Mucosa of rectum (tissue), 2 donors: ENCODE measurements around the gene WFS1.

Experiments used
- H3K27ac ChIP-seq, 2 donors: one replicate each; pipeline ENCODE4 v1.7.0; 2013; ENCODE audit warnings: inconsistent platforms in 2 of 2, low read depth in 2 of 2, low read length in 2 of 2
- H3K27me3 ChIP-seq, 2 donors: one replicate each; pipeline ENCODE4 v1.7.0; 2013; ENCODE audit warnings: low read length in 2 of 2; ENCODE audit not compliant: control insufficient read depth in 2 of 2, insufficient read depth in 2 of 2
- H3K36me3 ChIP-seq, 2 donors: one replicate each; pipeline ENCODE4 v1.7.0; 2013; ENCODE audit warnings: low read length in 2 of 2; ENCODE audit not compliant: control insufficient read depth in 2 of 2, insufficient read depth in 2 of 2
- H3K4me1 ChIP-seq, 2 donors: one replicate each; pipeline ENCODE4 v1.7.0; 2013; ENCODE audit warnings: low read length in 2 of 2, mild to moderate bottlenecking in 1 of 2; ENCODE audit not compliant: control insufficient read depth in 2 of 2, insufficient read depth in 2 of 2
- H3K4me3 ChIP-seq, 2 donors: one replicate each; pipeline ENCODE4 v1.7.0; 2013; ENCODE audit warnings: low read length in 2 of 2
- H3K9ac ChIP-seq, 2 donors: one replicate each; pipeline ENCODE4 v1.7.0; 2013; ENCODE audit warnings: low read length in 2 of 2, low read depth in 1 of 2, mild to moderate bottlenecking in 1 of 2
- H3K9me3 ChIP-seq, 2 donors: one replicate each; pipeline ENCODE4 v1.7.0; 2013; ENCODE audit warnings: low read length in 2 of 2; ENCODE audit not compliant: control insufficient read depth in 2 of 2
- donor health status: healthy.
- donor health status: Normal muscosa, but diverticular disease.

Gene WFS1

GRCh38 chr4:6298035-6298434 lies 28.4 kb downstream of the WFS1 start:
- H3K9me3 ChIP-seq, result no peaks in the 10 kb centered on the region
- peak overlapping the region; percentile 32 to 50 for H3K27ac ChIP-seq

DNA sequence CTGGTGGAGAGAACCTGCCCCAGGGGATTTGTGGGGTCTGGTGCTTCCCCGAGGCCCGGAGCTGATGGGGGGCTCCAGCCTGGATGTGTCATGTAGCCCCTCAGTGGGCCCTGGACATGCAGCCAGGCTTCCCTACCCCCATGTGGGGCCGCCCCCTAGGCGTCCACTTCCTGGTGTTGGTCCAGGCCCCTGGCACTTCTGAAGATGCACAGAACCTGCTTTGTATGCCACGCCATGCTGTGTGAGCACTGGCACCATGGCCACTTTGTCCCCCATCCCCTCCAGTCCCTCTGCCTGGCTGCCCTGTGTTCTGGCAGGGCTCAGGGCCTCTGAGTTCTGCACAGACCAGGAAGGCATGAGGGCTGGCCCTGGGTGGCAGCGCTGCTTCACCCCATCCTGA lies 29.2 kb downstream of the WFS1 start:
- H3K4me1 ChIP-seq, result no peaks in the 10 kb centered on the region
- H3K9ac ChIP-seq, result no peak overlapping the region
- H3K27ac ChIP-seq, result peak overlapping the region; percentile 32 to 50
- H3K4me3 ChIP-seq, result no peak overlapping the region
- peaks cover 21 to 22% of the 10 kb centered on the region in 2 donors for H3K36me3 ChIP-seq
- no peaks in the 10 kb centered on the region for H3K9me3 ChIP-seq
- H3K27me3 ChIP-seq, result no peaks in the 10 kb centered on the region

More at GRCh38 chr4:6298035-6298434, 28.4 kb downstream of the WFS1 start:
- H3K4me1 ChIP-seq, result no peaks in the 10 kb centered on the region
- no peak overlapping the region for H3K4me3 ChIP-seq
- H3K27me3 ChIP-seq, result no peaks in the 10 kb centered on the region
- H3K36me3 ChIP-seq, result peaks cover 21 to 22% of the 10 kb centered on the region in 2 donors
- no peak overlapping the region for H3K9ac ChIP-seq

GRCh38 chr4:6299875-6300274 lies 30.2 kb downstream of the WFS1 start:
- Histone ChIP-seq H3K9ac (no peak overlapping the region), H3K27ac (no peak overlapping the region), H3K27me3 (no peaks in the 10 kb centered on the region), H3K36me3 (peaks cover 22 to 24% of the 10 kb centered on the region in 2 donors), H3K4me3 (no peak overlapping the region), H3K4me1 (no peaks in the 10 kb centered on the region), H3K9me3 (no peaks in the 10 kb centered on the region)

DNA sequence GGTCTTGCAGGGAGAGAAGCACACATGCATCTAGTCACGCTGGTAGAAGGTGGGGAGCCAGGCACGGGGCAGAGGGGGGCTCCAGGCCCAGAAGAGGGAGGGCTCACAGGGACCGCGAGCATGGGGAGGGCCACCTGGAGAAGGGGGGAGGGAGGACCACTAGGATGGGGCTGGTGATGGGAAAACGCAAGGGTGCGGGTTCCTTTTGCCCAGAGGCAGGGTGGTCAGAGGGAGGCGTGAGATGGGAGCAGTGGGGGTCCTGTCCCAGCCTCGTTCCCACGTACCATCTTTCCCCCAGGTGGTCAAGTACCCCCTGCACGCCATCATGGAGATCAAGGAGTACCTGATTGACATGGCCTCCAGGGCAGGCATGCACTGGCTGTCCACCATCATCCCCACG lies 30.7 kb downstream of the WFS1 start:
- no peaks in the 10 kb centered on the region for H3K27me3 ChIP-seq
- H3K4me1 ChIP-seq, result no peaks in the 10 kb centered on the region
- peaks cover 22 to 24% of the 10 kb centered on the region in 2 donors for H3K36me3 ChIP-seq
- no peaks in the 10 kb centered on the region for H3K9me3 ChIP-seq
- no peak overlapping the region for H3K4me3 ChIP-seq
- no peak overlapping the region for H3K27ac ChIP-seq
- H3K9ac ChIP-seq, result no peak overlapping the region

DNA sequence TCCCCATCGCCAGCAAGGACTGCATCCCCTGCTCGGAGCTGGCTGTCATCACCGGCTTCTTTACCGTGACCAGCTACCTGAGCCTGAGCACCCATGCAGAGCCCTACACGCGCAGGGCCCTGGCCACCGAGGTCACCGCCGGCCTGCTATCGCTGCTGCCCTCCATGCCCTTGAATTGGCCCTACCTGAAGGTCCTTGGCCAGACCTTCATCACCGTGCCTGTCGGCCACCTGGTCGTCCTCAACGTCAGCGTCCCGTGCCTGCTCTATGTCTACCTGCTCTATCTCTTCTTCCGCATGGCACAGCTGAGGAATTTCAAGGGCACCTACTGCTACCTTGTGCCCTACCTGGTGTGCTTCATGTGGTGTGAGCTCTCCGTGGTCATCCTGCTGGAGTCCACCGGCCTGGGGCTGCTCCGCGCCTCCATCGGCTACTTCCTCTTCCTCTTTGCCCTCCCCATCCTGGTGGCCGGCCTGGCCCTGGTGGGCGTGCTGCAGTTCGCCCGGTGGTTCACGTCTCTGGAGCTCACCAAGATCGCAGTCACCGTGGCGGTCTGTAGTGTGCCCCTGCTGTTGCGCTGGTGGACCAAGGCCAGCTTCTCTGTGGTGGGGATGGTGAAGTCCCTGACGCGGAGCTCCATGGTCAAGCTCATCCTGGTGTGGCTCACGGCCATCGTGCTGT lies 31.5 kb downstream of the WFS1 start:
- Histone ChIP-seq H3K27ac (no peak overlapping the region), H3K4me3 (no peak overlapping the region), H3K9me3 (no peaks in the 10 kb centered on the region), H3K36me3 (peaks cover 21 to 22% of the 10 kb centered on the region in 2 donors), H3K4me1 (no peaks in the 10 kb centered on the region), H3K27me3 (peaks cover 0 to 2% of the 10 kb centered on the region in 2 donors), H3K9ac (no peak overlapping the region)

DNA sequence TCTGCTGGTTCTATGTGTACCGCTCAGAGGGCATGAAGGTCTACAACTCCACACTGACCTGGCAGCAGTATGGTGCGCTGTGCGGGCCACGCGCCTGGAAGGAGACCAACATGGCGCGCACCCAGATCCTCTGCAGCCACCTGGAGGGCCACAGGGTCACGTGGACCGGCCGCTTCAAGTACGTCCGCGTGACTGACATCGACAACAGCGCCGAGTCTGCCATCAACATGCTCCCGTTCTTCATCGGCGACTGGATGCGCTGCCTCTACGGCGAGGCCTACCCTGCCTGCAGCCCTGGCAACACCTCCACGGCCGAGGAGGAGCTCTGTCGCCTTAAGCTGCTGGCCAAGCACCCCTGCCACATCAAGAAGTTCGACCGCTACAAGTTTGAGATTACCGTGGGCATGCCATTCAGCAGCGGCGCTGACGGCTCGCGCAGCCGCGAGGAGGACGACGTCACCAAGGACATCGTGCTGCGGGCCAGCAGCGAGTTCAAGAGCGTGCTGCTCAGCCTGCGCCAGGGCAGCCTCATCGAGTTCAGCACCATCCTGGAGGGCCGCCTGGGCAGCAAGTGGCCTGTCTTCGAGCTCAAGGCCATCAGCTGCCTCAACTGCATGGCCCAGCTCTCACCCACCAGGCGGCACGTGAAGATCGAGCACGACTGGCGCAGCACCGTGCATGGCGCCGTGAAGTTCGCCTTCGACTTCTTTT lies 32.2 kb downstream of the WFS1 start:
- H3K36me3 ChIP-seq, result peaks cover 21 to 22% of the 10 kb centered on the region in 2 donors
- H3K27me3 ChIP-seq, result peaks cover 0 to 2% of the 10 kb centered on the region in 2 donors
- H3K9ac ChIP-seq, result no peak overlapping the region
- no peak overlapping the region for H3K27ac ChIP-seq
- H3K9me3 ChIP-seq, result no peaks in the 10 kb centered on the region
- no peak overlapping the region for H3K4me3 ChIP-seq
- H3K4me1 ChIP-seq, result no peaks in the 10 kb centered on the region

DNA sequence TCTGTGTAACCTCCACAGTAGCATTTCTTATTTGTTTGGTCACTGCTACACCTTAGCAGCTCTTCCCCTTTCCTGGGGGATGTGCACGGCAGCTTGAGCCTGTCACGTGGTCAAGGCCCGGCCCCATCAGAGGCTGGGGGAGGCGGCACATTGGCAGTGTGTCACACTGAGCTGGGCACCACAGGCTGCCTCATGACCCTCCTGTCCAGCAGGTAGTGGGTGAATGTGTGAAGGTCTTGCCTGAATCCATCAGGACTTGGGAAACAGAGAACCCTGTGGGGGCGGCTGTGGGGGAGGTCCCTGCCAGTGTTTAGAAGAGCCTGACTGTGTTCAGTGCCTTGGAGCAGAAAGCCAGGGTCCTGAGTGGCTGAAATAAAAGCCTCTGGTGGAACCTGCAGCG lies 33.2 kb downstream of the WFS1 start:
- H3K4me1 ChIP-seq, result no peaks in the 10 kb centered on the region
- no peak overlapping the region for H3K4me3 ChIP-seq
- H3K9me3 ChIP-seq, result no peaks in the 10 kb centered on the region
- H3K27me3 ChIP-seq, result peaks cover 0 to 4% of the 10 kb centered on the region in 2 donors
- H3K36me3 ChIP-seq, result peaks cover 21 to 22% of the 10 kb centered on the region in 2 donors
- no peak overlapping the region for H3K9ac ChIP-seq
- H3K27ac ChIP-seq, result no peak overlapping the region

DNA sequence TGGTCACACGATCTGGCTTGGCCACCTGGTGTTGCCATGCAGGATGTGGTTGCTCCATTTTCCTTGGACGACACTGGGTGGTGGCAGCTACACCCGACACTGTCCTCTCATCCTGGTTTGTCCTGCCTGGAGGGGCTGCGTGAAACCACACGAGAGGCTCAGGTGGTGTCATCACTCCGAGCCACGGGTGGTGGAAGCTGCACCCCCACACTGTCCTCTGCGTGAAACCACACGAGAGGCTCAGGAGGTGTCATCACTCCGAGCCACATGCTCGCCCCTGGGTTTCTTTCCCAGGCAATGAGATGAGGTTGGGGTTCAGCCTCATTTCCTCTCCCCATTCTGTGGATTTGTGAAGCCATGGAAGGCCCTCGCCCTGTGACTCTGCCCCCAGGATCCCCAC lies 34.3 kb downstream of the WFS1 start:
- Histone ChIP-seq H3K27ac (no peak overlapping the region), H3K27me3 (peaks cover 0 to 4% of the 10 kb centered on the region in 2 donors), H3K9me3 (no peaks in the 10 kb centered on the region), H3K36me3 (peaks cover 21 to 22% of the 10 kb centered on the region in 2 donors), H3K4me3 (no peak overlapping the region), H3K9ac (no peak overlapping the region), H3K4me1 (no peaks in the 10 kb centered on the region)

DNA sequence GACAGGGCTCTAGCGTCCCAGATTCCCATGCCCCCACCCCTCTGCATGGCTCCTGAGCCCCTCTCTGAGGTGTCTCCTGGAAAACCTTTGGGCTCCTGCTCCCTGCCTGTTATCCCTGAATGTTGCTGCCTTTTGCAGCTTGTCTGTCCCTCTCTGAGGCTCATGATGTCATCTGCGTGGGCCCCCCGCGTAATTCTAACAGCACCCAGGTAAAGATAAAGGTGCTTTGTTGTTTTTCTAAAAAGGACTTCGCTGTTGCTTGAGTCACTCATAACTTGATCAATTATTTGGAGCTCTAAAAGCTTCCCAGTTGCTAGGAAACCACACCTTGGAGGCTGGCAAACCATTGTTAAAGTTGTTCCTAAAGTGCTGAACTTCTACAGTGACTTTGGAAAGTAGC lies 36.6 kb downstream of the WFS1 start:
- Histone ChIP-seq H3K27me3 (peaks cover 0 to 4% of the 10 kb centered on the region in 2 donors), H3K9ac (no peak overlapping the region), H3K9me3 (no peaks in the 10 kb centered on the region), H3K4me3 (no peak overlapping the region), H3K27ac (no peak overlapping the region), H3K4me1 (no peaks in the 10 kb centered on the region), H3K36me3 (peaks cover 12 to 14% of the 10 kb centered on the region in 2 donors)

GRCh38 chr4:6307230-6307629 lies 37.6 kb downstream of the WFS1 start:
- Histone ChIP-seq H3K27ac (no peak overlapping the region), H3K9ac (no peak overlapping the region), H3K36me3 (peaks cover 6% of the 10 kb centered on the region in 2 donors), H3K4me1 (no peaks in the 10 kb centered on the region), H3K27me3 (peaks cover 0 to 4% of the 10 kb centered on the region in 2 donors), H3K4me3 (no peak overlapping the region), H3K9me3 (no peaks in the 10 kb centered on the region)
